MM.1S (cell line): ENCODE data around the gene ZSCAN20.

Source experiments
- DNase-seq: peaks from one replicate; pipeline ENCODE4 v3.0.0-alpha.2; 2015
- H2AFZ ChIP-seq: fragments of 300-600 bp; sonication (generic); 2 replicates; pipeline ENCODE4 v1.6.0; 2016; ENCODE audit warnings: antibody characterized with exemption, low read length
- H3F3A ChIP-seq: fragments of 300-600 bp; sonication (generic); 2 replicates; pipeline ENCODE4 v1.6.1; 2016; ENCODE audit warnings: mild to moderate bottlenecking, antibody characterized with exemption, low read length, moderate library complexity, mixed read lengths; ENCODE audit not compliant: insufficient read depth
- H3K27ac ChIP-seq: fragments of 300-600 bp; sonication (generic); 2 replicates; pipeline ENCODE4 v1.5.1; 2016; ENCODE audit warnings: mild to moderate bottlenecking, low read length
- H3K27me3 ChIP-seq: fragments of 300-600 bp; sonication (generic); replicated peaks from 2 replicates; pipeline ENCODE4 v1.6.0; 2016; ENCODE audit warnings: low read length; ENCODE audit not compliant: insufficient read depth
- H3K36me3 ChIP-seq: fragments of 300-600 bp; sonication (generic); replicated peaks from 2 replicates; pipeline ENCODE4 v1.6.1; 2016; ENCODE audit warnings: mild to moderate bottlenecking, low read length, mixed read lengths; ENCODE audit not compliant: insufficient read depth
- H3K4me1 ChIP-seq: fragments of 300-600 bp; sonication (generic); 2 replicates; pipeline ENCODE4 v1.6.1; 2016; ENCODE audit warnings: low read length, mixed read lengths
- H3K4me2 ChIP-seq: fragments of 300-600 bp; sonication (generic); 2 replicates; pipeline ENCODE4 v1.6.0; 2016; ENCODE audit warnings: low read depth, low read length
- H3K4me3 ChIP-seq: fragments of 300-600 bp; sonication (generic); 2 replicates; pipeline ENCODE4 v1.5.1; 2016; ENCODE audit warnings: low read length, mixed read lengths
- H3K79me2 ChIP-seq: fragments of 300-600 bp; sonication (generic); 2 replicates; pipeline ENCODE4 v1.6.1; 2016; ENCODE audit warnings: mixed run types, low read length, mixed read lengths
- H3K9ac ChIP-seq: fragments of 300-600 bp; sonication (generic); 2 replicates; pipeline ENCODE4 v1.6.1; 2016; ENCODE audit warnings: low read length, mixed read lengths
- H3K9me2 ChIP-seq: fragments of 300-600 bp; sonication (generic); replicated peaks from 2 replicates; pipeline ENCODE4 v1.6.1; 2016; ENCODE audit warnings: mild to moderate bottlenecking, low read length, mixed read lengths; ENCODE audit not compliant: insufficient read depth
- H3K9me3 ChIP-seq: fragments of 300-600 bp; sonication (generic); replicated peaks from 2 replicates; pipeline ENCODE4 v1.6.1; 2016; ENCODE audit warnings: mild to moderate bottlenecking, low read length, mixed read lengths; ENCODE audit not compliant: insufficient read depth
- H4K20me1 ChIP-seq: fragments of 300-600 bp; sonication (generic); 2 replicates; pipeline ENCODE4 v1.6.1; 2016; ENCODE audit warnings: mild to moderate bottlenecking, low read length, moderate library complexity, mixed read lengths; ENCODE audit not compliant: insufficient read depth
- EZH2 ChIP-seq: fragments of 300-600 bp; sonication (generic); optimal IDR thresholded peaks from 2 replicates; pipeline ENCODE3; 2017; ENCODE audit warnings: low read depth, mild to moderate bottlenecking, antibody characterized with exemption, low read length, mixed read lengths
- EZH2phosphoT487 ChIP-seq: fragments of 300-600 bp; sonication (generic); IDR thresholded peaks from 2 replicates; pipeline ENCODE4 v1.6.1; 2018; ENCODE audit warnings: antibody characterized with exemption, low read length
- TF ChIP-seq, protein P1 (sequence below): fragments of 300-600 bp; sonication (generic); IDR thresholded peaks from 2 replicates; pipeline ENCODE4 v1.5.1; 2016; ENCODE audit warnings: antibody characterized with exemption, low read length, mixed read lengths

The ZSCAN20 gene

DNA sequence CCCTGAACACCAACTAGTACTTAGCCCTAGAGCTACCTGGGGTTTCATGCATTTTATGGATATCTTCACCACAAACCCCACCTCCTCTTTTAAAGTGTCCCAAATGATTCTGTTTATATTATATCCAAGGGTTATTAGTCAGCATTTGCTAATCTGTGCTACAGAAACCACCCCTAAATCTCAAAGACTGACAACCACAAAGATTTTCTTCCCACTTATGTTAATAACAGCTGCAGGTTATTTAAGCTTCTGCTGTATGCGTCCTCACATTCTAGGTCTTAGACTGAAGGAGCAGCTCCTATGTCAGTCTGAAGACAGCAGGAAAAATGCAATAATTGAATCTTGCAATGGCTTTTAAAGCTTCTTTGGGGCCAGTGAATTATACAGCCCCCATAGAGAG is 30.3 kb upstream of the ZSCAN20 start:
- no peak overlapping the region for H2AFZ ChIP-seq
- DNase-seq = no peak

DNA sequence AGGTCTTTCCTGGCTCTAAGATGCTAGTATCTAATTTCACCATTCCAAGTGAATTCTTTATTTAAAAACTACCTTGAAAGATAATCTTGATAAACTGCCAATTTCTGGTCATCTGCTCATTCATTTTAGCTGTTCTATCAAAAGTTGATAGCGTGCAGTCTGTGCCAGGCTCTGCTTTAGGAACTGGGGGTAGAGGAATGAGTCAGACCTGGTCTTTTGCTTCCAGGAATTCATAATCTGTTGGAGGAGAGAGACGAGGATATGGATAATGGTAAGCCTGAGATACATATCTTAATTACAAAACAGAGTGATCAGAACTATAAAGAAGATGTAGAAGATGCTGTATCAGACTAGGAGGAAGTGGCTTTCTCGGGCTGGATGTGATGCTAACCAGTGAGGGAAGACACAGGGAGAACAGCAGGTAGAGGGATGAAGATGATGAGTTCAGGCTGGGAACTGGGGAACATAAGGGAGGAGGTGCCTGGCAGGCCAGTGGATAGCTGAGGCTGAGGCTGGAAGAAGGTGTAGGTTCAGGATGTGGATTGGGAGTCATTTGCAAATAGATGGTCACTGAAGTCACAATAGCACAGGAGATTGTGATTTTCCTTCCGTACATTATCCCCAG is 29.3 kb upstream of the ZSCAN20 start:
- TF ChIP-seq, protein P1, sequence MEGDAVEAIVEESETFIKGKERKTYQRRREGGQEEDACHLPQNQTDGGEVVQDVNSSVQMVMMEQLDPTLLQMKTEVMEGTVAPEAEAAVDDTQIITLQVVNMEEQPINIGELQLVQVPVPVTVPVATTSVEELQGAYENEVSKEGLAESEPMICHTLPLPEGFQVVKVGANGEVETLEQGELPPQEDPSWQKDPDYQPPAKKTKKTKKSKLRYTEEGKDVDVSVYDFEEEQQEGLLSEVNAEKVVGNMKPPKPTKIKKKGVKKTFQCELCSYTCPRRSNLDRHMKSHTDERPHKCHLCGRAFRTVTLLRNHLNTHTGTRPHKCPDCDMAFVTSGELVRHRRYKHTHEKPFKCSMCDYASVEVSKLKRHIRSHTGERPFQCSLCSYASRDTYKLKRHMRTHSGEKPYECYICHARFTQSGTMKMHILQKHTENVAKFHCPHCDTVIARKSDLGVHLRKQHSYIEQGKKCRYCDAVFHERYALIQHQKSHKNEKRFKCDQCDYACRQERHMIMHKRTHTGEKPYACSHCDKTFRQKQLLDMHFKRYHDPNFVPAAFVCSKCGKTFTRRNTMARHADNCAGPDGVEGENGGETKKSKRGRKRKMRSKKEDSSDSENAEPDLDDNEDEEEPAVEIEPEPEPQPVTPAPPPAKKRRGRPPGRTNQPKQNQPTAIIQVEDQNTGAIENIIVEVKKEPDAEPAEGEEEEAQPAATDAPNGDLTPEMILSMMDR = no peak
- TF ChIP-seq EZH2phosphoT487 (no peak), EZH2 (no peak)
- no peaks in the 10 kb centered on the region for H3F3A ChIP-seq
- no peak overlapping the region for H2AFZ ChIP-seq
- H3K36me3 ChIP-seq = no peaks in the 10 kb centered on the region
- H3K9me3 ChIP-seq = no peaks in the 10 kb centered on the region
- H3K9ac ChIP-seq = no peak overlapping the region
- H3K27ac ChIP-seq = no peak overlapping the region
- no peak for DNase-seq
- no peaks in the 10 kb centered on the region for H3K79me2 ChIP-seq
- H3K4me1 ChIP-seq = no peaks in the 10 kb centered on the region
- H3K9me2 ChIP-seq = no peaks in the 10 kb centered on the region
- no peaks in the 10 kb centered on the region for H4K20me1 ChIP-seq
- H3K27me3 ChIP-seq = no peaks in the 10 kb centered on the region
- H3K4me2 ChIP-seq = no peak overlapping the region
- H3K4me3 ChIP-seq = no peak overlapping the region

More for the DNA sequence above, 30.3 kb upstream of the ZSCAN20 start:
- Histone ChIP-seq H3F3A (no peaks in the 10 kb centered on the region), H3K9me3 (no peaks in the 10 kb centered on the region), H3K27ac (no peak overlapping the region), H3K79me2 (no peaks in the 10 kb centered on the region), H3K9me2 (no peaks in the 10 kb centered on the region), H3K27me3 (no peaks in the 10 kb centered on the region), H3K4me1 (no peaks in the 10 kb centered on the region), H3K4me2 (no peak overlapping the region), H3K36me3 (no peaks in the 10 kb centered on the region), H4K20me1 (no peaks in the 10 kb centered on the region), H3K4me3 (no peak overlapping the region), H3K9ac (no peak overlapping the region)
- TF ChIP-seq EZH2 (no peak), EZH2phosphoT487 (no peak)
- TF ChIP-seq, protein P1 = no peak

DNA sequence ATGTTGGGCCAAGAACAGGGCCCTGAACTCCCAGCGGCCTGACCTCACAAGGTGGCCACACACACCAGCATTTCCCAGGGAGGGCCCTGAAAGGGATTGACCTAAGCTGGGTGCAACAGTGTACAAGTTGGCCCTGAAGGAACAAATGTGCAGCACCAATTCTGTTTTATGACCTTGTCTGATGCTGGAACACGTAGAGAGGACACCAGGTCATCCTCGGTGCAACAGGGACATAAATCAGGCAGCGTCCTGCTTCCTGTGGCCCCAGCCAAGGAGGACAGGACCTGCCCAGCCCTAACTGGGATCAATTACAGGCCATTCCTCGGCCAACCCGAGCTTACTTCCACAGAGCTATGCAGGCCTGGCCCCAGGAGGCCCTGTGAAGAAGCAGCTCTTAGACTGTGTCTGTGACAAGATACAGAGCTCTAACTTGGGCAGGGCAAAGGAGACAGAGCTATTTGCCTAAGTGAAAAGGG is 28.7 kb upstream of the ZSCAN20 start:
- Histone ChIP-seq H3K9me3 (no peaks in the 10 kb centered on the region), H4K20me1 (no peaks in the 10 kb centered on the region), H3K9ac (no peak overlapping the region), H3K4me1 (no peaks in the 10 kb centered on the region), H3K36me3 (no peaks in the 10 kb centered on the region), H3K4me2 (no peak overlapping the region), H3K4me3 (no peak overlapping the region), H3K27me3 (no peaks in the 10 kb centered on the region), H3K9me2 (no peaks in the 10 kb centered on the region), H3K79me2 (no peaks in the 10 kb centered on the region), H3F3A (no peaks in the 10 kb centered on the region), H2AFZ (no peak overlapping the region), H3K27ac (no peak overlapping the region)
- TF ChIP-seq, protein P1 = no peak
- TF ChIP-seq EZH2 = no peak
- TF ChIP-seq EZH2phosphoT487 = no peak
- DNase-seq = no peak
